Measurements from ENCODE around the gene UBE2O. TPM values are rescaled to one million over a fixed set of nuclear protein-coding genes. Genes with fewer than 3 reads are reported as not detected.

Gene UBE2O
- total and polyA plus RNA-seq, 9 donors: 8.3 to 37.2 (median 27.9) TPM

DNA sequence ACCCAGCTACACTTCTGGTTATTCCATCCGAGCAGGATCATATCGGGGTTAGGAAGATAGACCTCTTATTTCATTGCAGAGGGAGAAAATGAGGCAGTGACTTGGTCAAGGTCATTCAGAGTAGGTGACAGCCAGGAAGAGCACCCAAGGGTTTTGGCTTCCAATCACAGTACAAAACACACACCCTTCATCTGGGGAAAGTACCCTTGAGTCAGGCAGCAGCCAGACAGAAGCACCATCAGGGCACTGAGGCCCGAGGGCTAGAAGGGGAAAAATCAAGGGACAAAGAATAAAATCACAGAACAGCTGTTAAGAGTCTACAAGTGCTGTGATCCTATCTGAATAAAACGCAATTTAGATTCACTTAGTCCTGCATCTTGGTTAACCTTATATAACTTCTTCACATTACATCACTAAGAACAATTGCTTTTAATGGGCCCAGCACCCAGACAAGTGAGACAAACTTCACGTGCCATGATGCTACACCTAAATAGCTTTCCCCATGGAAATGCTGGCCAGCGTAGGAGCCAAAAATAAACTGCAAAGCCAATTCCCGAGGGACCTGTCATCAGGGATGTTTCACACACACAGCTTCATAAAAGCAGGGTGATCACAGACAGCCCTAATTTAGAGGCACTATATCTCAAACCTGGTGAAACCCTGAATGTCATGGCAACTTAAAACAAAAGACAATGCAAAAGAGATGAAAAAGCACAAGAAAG, 4.9 kb downstream of the UBE2O start:
- Histone ChIP-seq H3K27me3 (no peaks in the 10 kb centered on the region), H3K27ac (no peak overlapping the region), H3K4me1 (ENCODE audit: insufficient read depth) (peaks cover 4% of the 10 kb centered on the region), H3K4me3 (no peak overlapping the region), H3K36me3 (no peaks in the 10 kb centered on the region), H3K9me3 (no peaks in the 10 kb centered on the region)
- intact Hi-C loops (cut with DNase I): loop anchor here in 1 of 4 donors (5.0 kb wide), 1 partner anchor 36 kb away; no protein-coding TSS in a partner anchor
- 62 to 82% (median 78%) methylated on average over 7 of the region's 7 CpGs for WGBS, 3 donors
- DNase-seq: no peak
- TF ChIP-seq POLR2A (IDR thresholded peaks at IDR 0.05): no peak
- no peak for TF ChIP-seq EP300 (IDR thresholded peaks at IDR 0.05)
- TF ChIP-seq, protein P1, sequence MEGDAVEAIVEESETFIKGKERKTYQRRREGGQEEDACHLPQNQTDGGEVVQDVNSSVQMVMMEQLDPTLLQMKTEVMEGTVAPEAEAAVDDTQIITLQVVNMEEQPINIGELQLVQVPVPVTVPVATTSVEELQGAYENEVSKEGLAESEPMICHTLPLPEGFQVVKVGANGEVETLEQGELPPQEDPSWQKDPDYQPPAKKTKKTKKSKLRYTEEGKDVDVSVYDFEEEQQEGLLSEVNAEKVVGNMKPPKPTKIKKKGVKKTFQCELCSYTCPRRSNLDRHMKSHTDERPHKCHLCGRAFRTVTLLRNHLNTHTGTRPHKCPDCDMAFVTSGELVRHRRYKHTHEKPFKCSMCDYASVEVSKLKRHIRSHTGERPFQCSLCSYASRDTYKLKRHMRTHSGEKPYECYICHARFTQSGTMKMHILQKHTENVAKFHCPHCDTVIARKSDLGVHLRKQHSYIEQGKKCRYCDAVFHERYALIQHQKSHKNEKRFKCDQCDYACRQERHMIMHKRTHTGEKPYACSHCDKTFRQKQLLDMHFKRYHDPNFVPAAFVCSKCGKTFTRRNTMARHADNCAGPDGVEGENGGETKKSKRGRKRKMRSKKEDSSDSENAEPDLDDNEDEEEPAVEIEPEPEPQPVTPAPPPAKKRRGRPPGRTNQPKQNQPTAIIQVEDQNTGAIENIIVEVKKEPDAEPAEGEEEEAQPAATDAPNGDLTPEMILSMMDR (IDR thresholded peaks at IDR 0.05): no peak

DNA sequence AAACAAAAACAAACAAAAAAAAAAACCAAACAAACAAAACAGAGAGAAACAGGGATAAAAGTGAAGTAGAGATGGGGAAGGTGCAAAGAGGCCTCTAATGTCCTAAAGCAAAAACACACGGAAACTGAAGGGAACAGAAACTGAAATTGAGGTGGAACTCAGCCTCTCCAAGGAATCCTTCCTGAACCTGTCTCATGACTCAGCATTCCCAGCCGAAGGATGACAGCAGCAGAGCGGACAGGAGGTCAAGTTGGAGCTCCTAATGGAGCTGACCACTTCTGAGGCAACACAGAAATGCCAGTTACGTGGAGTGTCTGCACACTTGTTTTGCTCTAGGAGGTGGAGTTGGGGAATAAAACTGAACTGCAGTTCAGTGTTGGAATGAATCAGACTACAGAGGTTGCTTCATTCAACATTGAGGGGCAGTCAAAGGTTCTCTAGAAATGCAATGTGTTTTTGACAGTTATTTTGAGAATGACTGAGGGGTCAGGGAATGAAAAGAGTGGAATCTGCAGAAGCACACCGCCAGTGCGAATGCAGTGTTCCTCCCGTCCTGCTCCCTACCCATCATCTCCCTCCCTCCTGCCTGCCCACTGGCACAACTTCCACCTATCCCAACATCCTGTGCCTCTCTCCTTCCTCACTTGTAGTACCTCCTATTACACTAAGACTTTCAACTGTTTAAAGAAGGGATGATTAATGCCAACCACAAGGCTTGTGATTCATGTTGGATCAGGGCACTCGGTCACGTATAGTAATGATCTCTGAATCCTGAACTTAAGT, 6.3 kb downstream of the UBE2O start:
- H3K27ac ChIP-seq: no peak overlapping the region
- peak in 2 of 5 donors; percentile 32 to 34 for DNase-seq
- no peak for TF ChIP-seq EP300 (IDR thresholded peaks at IDR 0.05)
- TF ChIP-seq POLR2A (IDR thresholded peaks at IDR 0.05): no peak
- TF ChIP-seq, protein P1 (IDR thresholded peaks at IDR 0.05): no peak

DNA sequence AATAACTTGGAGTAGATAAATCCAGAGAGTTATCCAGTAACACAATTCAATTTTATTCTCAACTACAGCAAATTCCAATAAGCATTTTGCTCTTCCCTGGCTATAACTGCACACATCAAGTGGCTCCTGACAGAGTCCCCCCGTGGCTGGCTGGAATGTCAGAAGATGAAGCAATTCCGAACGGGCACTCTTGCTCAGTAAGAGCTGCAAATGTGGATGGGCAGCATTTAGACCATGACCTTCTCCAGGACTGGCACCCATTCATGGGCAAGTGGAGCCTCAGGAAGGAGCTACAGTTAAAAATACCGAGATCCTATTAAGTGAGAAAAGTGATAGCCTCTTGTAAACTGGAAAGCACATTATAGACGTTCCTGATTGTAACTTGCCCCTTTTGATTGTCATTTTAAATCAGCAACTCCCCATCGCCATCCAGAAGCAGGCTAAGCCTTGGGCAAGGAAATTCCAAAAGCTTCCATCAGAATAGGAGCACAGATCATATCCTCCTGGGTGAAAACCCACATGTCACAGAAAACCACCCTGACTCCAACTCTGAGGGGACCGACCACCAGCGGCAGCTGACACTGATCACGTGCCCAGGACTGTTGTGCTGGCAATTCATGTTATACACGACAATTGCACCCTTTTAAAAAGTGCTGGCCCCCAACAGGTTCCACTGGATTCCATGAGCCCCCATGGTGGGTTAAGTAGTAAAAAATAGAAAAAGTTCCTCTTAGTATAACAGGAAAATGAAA, 7.1 kb downstream of the UBE2O start:
- Histone ChIP-seq H3K4me1 (ENCODE audit: insufficient read depth) (peaks cover 1% of the 10 kb centered on the region), H3K4me3 (no peak overlapping the region), H3K27me3 (no peaks in the 10 kb centered on the region), H3K9me3 (no peaks in the 10 kb centered on the region), H3K36me3 (no peaks in the 10 kb centered on the region), H3K27ac (no peak overlapping the region)
- intact Hi-C loops (cut with DNase I): loop anchor here in 1 of 4 donors (5.0 kb wide), 1 partner anchor 34 kb away; no protein-coding TSS in a partner anchor
- no peak for DNase-seq
- TF ChIP-seq POLR2A (IDR thresholded peaks at IDR 0.05): no peak
- TF ChIP-seq, protein P1 (IDR thresholded peaks at IDR 0.05): no peak
- TF ChIP-seq EP300 (IDR thresholded peaks at IDR 0.05): no peak
- 75 to 77% (median 76%) methylated on average over 10 of the region's 10 CpGs for WGBS, 3 donors

More for the DNA sequence above, 6.3 kb downstream of the UBE2O start:
- Histone ChIP-seq H3K27me3 (no peaks in the 10 kb centered on the region), H3K4me3 (no peak overlapping the region), H3K9me3 (no peaks in the 10 kb centered on the region), H3K36me3 (no peaks in the 10 kb centered on the region), H3K4me1 (ENCODE audit: insufficient read depth) (peaks cover 4% of the 10 kb centered on the region)
- WGBS, 3 donors: 59 to 67% (median 61%) methylated on average over 9 of the region's 9 CpGs
- intact Hi-C loops (cut with DNase I): loop anchor here in 1 of 4 donors (5.0 kb wide), 1 partner anchor 34 kb away; no protein-coding TSS in a partner anchor

All from ovary (tissue), 9 donors.